IMR-90 (cell line): Measurements from ENCODE around the gene DUSP7. TPM values are rescaled to one million over a fixed set of nuclear protein-coding genes. Genes with fewer than 3 reads are reported as not detected.

ENCODE experiments used
- ATAC-seq: fragments of 200-7000 bp; cut with Tn5 transposase; 2 replicates; pipeline ENCODE4 v1.9.1; 2020; ENCODE audit warnings: low read depth, mild to moderate bottlenecking, moderate library complexity
- BruUV-seq: library from RNA; stranded (reverse); fragments of 400-500 nt; replicated peaks from 2 replicates; lab custom pipeline; 2021; lab: Mats Ljungman, UMichigan
- CTCF ChIA-PET: fragments of 300-600 bp; formaldehyde crosslinking; extraction: SDS; loops from one replicate; lab custom pipeline; 2021; ENCODE audit warnings: antibody characterized with exemption; lab: Yijun Ruan, JAX
- POLR2A ChIA-PET: fragments of 300-600 bp; sonication (Branson Sonifier 250); formaldehyde crosslinking; loops from one replicate; lab custom pipeline; 2022; ENCODE audit warnings: antibody characterized with exemption; ENCODE audit not compliant: unreplicated experiment; lab: Charles Lee
- DNase-seq: peaks from one replicate; pipeline ENCODE4 v3.0.0; 2013
- H2AFZ ChIP-seq: replicated peaks from 2 replicates; pipeline ENCODE3; 2013; ENCODE audit warnings: low read length, mild to moderate bottlenecking; ENCODE audit not compliant: poor library complexity
- H2AK5ac ChIP-seq: 2 replicates; pipeline ENCODE4 v1.6.1; 2013; ENCODE audit warnings: low read depth, low read length, inconsistent platforms
- H2AK9ac ChIP-seq: replicated peaks from 2 replicates; pipeline ENCODE3; 2013; ENCODE audit warnings: mild to moderate bottlenecking, low read depth, low read length, moderate library complexity; ENCODE audit not compliant: poor library complexity
- H2BK120ac ChIP-seq: 2 replicates; pipeline ENCODE4 v1.6.1; 2013; ENCODE audit warnings: low read depth, low read length, inconsistent platforms
- H2BK15ac ChIP-seq: 3 replicates; pipeline ENCODE4 v1.6.1; 2013; ENCODE audit warnings: low read depth, low read length, inconsistent platforms
- H2BK20ac ChIP-seq: 2 replicates; pipeline ENCODE4 v1.6.1; 2013; ENCODE audit warnings: low read depth, mild to moderate bottlenecking, inconsistent platforms, low read length, moderate library complexity
- H2BK5ac ChIP-seq: 2 replicates; pipeline ENCODE4 v1.6.1; 2013; ENCODE audit warnings: mild to moderate bottlenecking, low read depth, low read length, inconsistent platforms; ENCODE audit not compliant: poor library complexity, severe bottlenecking
- H3K14ac ChIP-seq: replicated peaks from 2 replicates; pipeline ENCODE4 v1.6.1; 2013; ENCODE audit warnings: low read depth, low read length, inconsistent platforms
- H3K18ac ChIP-seq: 2 replicates; pipeline ENCODE4 v1.6.1; 2013; ENCODE audit warnings: low read depth, low read length, control low read depth
- H3K23ac ChIP-seq: 2 replicates; pipeline ENCODE4 v1.6.1; 2013; ENCODE audit warnings: low read depth, low read length, inconsistent platforms
- H3K27ac ChIP-seq: 2 replicates; pipeline ENCODE4 v1.5.1; 2013; ENCODE audit warnings: mild to moderate bottlenecking, control low read depth, low read length; ENCODE audit not compliant: insufficient read depth
- H3K27me3 ChIP-seq: 2 replicates; pipeline ENCODE4 v1.6.1; 2013; ENCODE audit warnings: low read length; ENCODE audit not compliant: control insufficient read depth, insufficient read depth
- H3K36me3 ChIP-seq: 2 replicates; pipeline ENCODE4 v1.6.1; 2013; ENCODE audit warnings: low read length, mixed read lengths; ENCODE audit not compliant: control insufficient read depth, insufficient read depth
- H3K4ac ChIP-seq: 2 replicates; pipeline ENCODE4 v1.6.1; 2013; ENCODE audit warnings: low read depth, low read length, inconsistent platforms
- H3K4me1 ChIP-seq: 2 replicates; pipeline ENCODE4 v1.6.1; 2013; ENCODE audit warnings: low read length, mixed read lengths; ENCODE audit not compliant: control insufficient read depth, insufficient read depth
- H3K4me2 ChIP-seq: 2 replicates; pipeline ENCODE4 v1.6.1; 2013; ENCODE audit warnings: low read depth, mild to moderate bottlenecking, control low read depth, low read length, moderate library complexity
- H3K4me3 ChIP-seq: 2 replicates; pipeline ENCODE4 v1.5.1; 2013; ENCODE audit warnings: low read depth, mild to moderate bottlenecking, control low read depth, low read length, moderate library complexity; ENCODE audit not compliant: insufficient read depth
- H3K56ac ChIP-seq: 2 replicates; pipeline ENCODE4 v1.6.1; 2013; ENCODE audit warnings: low read length, inconsistent platforms; ENCODE audit not compliant: insufficient read depth; ENCODE audit errors: extremely low read depth
- H3K79me1 ChIP-seq, 2 experiments: 2 replicates each; pipeline ENCODE4 v1.6.1; 2013; ENCODE audit warnings: low read length in 2 of 2, inconsistent platforms in 1 of 2, low read depth in 1 of 2
- H3K9ac ChIP-seq: 2 replicates; pipeline ENCODE4 v1.6.1; 2013; ENCODE audit warnings: low read depth, low read length, control low read depth
- H3K9me1 ChIP-seq: 2 replicates; pipeline ENCODE4 v1.6.1; 2013; ENCODE audit warnings: low read length, inconsistent platforms; ENCODE audit not compliant: insufficient read depth
- H3K9me3 ChIP-seq: 2 replicates; pipeline ENCODE4 v1.6.1; 2013; ENCODE audit warnings: low read length; ENCODE audit not compliant: control insufficient read depth, insufficient read depth
- H4K20me1 ChIP-seq: 2 replicates; pipeline ENCODE4 v1.6.1; 2013; ENCODE audit warnings: low read length, inconsistent platforms; ENCODE audit not compliant: insufficient read depth
- H4K5ac ChIP-seq: 2 replicates; pipeline ENCODE4 v1.6.1; 2013; ENCODE audit warnings: mild to moderate bottlenecking, low read depth, low read length, control low read depth
- H4K8ac ChIP-seq, 2 experiments: 2 replicates each; pipeline ENCODE4 v1.6.1; 2013; ENCODE audit warnings: low read depth in 2 of 2, low read length in 2 of 2, control low read depth in 1 of 2, inconsistent platforms in 1 of 2
- H4K91ac ChIP-seq: 2 replicates; pipeline ENCODE4 v1.6.1; 2013; ENCODE audit warnings: low read depth, low read length, inconsistent platforms; ENCODE audit not compliant: insufficient read depth
- BHLHE40 ChIP-seq: fragments of 150-350 bp; IDR thresholded peaks from 2 replicates; pipeline ENCODE4 v1.6.1; 2016; ENCODE audit warnings: mild to moderate bottlenecking, low read depth, low read length
- CHD1 ChIP-seq: IDR thresholded peaks from 2 replicates; pipeline ENCODE4 v1.6.1; 2012; ENCODE audit warnings: low read depth, low read length, improper control_type of control experiment
- FOS ChIP-seq: fragments of 150-350 bp; IDR thresholded peaks from 2 replicates; pipeline ENCODE4 v1.6.1; 2016; ENCODE audit warnings: low read depth, low read length
- MAFK ChIP-seq: IDR thresholded peaks from 2 replicates; pipeline ENCODE4 v1.6.1; 2012; ENCODE audit warnings: low read depth, low read length, improper control_type of control experiment
- MAZ ChIP-seq: IDR thresholded peaks from 2 replicates; pipeline ENCODE4 v1.6.1; 2012; ENCODE audit warnings: low read depth, mild to moderate bottlenecking, low read length, improper control_type of control experiment, moderate library complexity, borderline replicate concordance
- MXI1 ChIP-seq: IDR thresholded peaks from 2 replicates; pipeline ENCODE4 v1.6.1; 2012; ENCODE audit warnings: low read depth, mild to moderate bottlenecking, low read length, moderate library complexity, borderline replicate concordance
- POLR2A ChIP-seq: IDR thresholded peaks from 2 replicates; pipeline ENCODE4 v1.6.1; 2012; ENCODE audit warnings: mild to moderate bottlenecking, low read depth, low read length
- RCOR1 ChIP-seq: IDR thresholded peaks from 2 replicates; pipeline ENCODE4 v1.6.1; 2012; ENCODE audit warnings: mild to moderate bottlenecking, low read length, improper control_type of control experiment; ENCODE audit not compliant: insufficient replicate concordance
- RFX5 ChIP-seq: IDR thresholded peaks from 2 replicates; pipeline ENCODE4 v1.8.0; 2012; ENCODE audit warnings: low read depth, mild to moderate bottlenecking, low read length, moderate library complexity
- WGBS, 2 experiments: methylation state at CpG; one replicate each; pipeline versions ENCODE4 v1.1.5 to v1.1.7; 2013; ENCODE audit warnings: missing lambda C conversion rate in 2 of 2; ENCODE audit not compliant: insufficient read length in 1 of 2; ENCODE audit errors: extremely low coverage in 2 of 2; 5-methylcytosine and 5-hydroxymethylcytosine counted together
- dilution Hi-C: fragments of 300-500 bp; cut with HindIII; formaldehyde crosslinking; loops from one replicate; pipeline ENCODE4 v1.14.3; 2018; ENCODE audit warnings: low sequenced_read_pairs; ENCODE audit not compliant: unreplicated experiment
- in situ Hi-C: fragments of 300-500 bp; cut with MboI; formaldehyde crosslinking; loops from 3 replicates; pipeline ENCODE4 v1.14.3; 2019; ENCODE audit warnings: low sequenced_read_pairs, inconsistent platforms, mixed read lengths
- intact Hi-C: fragments of 100-400 bp; cut with micrococcal nuclease; formaldehyde crosslinking; loops from 2 replicates; pipeline ENCODE4 v1.10.0; 2022
- polyA plus RNA-seq, 3 experiments: library from polyadenylated mRNA; depleted of rRNA; stranded (reverse); fragments of >200 nt; gene quantifications; 2 replicates each; pipeline ENCODE4 v1.2.3, GENCODE V29; 2012; ENCODE audit warnings: low replicate concordance in 1 of 3
- total RNA-seq: library from RNA; depleted of rRNA; stranded (reverse); fragments of >200 nt; gene quantifications from 2 replicates; pipeline ENCODE4 v1.2.3, GENCODE V29; 2012
- TF ChIP-seq, protein P1 (sequence below): fragments of 150-350 bp; IDR thresholded peaks from 2 replicates; pipeline ENCODE4 v1.6.1; 2017; ENCODE audit warnings: mild to moderate bottlenecking, antibody characterized with exemption, low read length, low read depth

The DUSP7 gene
- total and polyA plus RNA-seq, 2 of the 4 experiments (the other 2 are of a cell fraction): 9.3 to 24.0 TPM

DNA sequence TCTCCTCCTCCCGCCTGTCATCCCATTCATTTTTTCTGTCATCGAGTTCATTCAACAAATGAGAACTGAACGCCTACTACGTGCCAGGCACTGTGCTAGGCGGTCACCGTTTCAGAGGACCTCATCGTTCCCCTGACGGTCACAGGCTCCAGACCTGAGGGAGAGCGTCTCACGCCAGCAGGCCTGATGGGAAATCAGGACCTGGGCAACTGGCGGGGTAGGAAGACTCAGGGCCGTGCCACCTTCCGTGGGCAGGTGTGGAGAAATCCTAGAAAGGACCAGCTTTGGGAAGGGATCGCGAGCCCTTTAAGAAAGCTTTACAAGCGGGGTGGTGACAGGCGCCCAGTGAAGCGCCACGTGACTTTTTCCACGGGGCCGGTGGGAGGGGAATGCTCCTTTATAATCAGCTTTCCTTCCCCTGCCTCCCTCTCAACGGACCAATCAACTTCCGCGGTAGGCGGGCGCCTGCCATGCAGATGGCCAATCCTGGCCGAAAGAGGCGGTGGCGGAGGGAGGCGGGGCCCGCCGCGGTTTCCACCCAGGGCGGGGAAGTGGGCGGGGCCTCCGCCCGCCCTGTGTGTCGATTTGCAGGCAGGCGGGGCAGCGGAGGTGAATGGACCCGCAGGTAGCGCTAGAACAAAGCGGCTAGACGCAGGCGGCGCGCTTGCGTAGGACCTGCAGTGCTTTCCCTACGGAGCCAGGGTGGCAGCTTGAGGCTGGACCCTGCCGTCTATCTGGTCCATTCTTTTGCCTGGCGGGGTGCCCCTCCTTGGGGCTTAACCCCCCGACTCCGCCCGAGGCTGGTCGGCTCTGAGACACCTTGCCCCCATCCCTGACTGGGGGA, 819 bp upstream of the DUSP7 start:
- Histone ChIP-seq H2BK20ac (peak overlapping the region; percentile 80), H3K9me1 (peaks cover 8% of the 10 kb centered on the region; the same call in 1 of the 2 replicates), H3K9ac (peak overlapping the region; percentile 40), H2AFZ (peak overlapping the region; percentile 98), H3K14ac (peak overlapping the region; percentile 97), H3K27me3 (no peaks in the 10 kb centered on the region), H3K56ac (peak overlapping the region; percentile 63), H2AK9ac (peak overlapping the region; percentile 98), H3K79me1 (peaks cover 6 to 37% of the 10 kb centered on the region in 2 experiments; a peak in 3 of 4 replicates), H3K18ac (peak overlapping the region; percentile 6), H2BK120ac (peak overlapping the region; percentile 79), H2BK15ac (peak overlapping the region; percentile 64; the same call in 1 of the 3 replicates), H3K4me1 (peaks cover 19% of the 10 kb centered on the region), H2AK5ac (peak overlapping the region; percentile 97), H3K9me3 (no peaks in the 10 kb centered on the region), H3K4me3 (peak overlapping the region; percentile 51), H3K4me2 (peak overlapping the region; percentile 92), H4K5ac (peak overlapping the region; percentile 43), H2BK5ac (peak overlapping the region; percentile 77), H4K8ac (peak overlapping the region; percentile 64 to 95), H3K4ac (peak overlapping the region; percentile 96), H3K36me3 (peaks cover 9% of the 10 kb centered on the region), H3K23ac (peak overlapping the region; percentile 97), H4K91ac (peak overlapping the region; percentile 85), H3K27ac (peak overlapping the region; percentile 83), H4K20me1 (peaks cover 11% of the 10 kb centered on the region; the same call in 1 of the 2 replicates)
- ATAC-seq (peak; percentile 87), DNase-seq (peak; percentile 97)
- intact Hi-C loops (loop anchor here (1.0 to 5.0 kb wide), 4 partner anchors 34 to 115 kb away; partner anchors contain the start of gene PARP3), in situ Hi-C loops (no loop called here), dilution Hi-C loops (no loop called here)
- ChIA-PET POLR2A (interaction anchor here (0.6 to 1.0 kb wide), 3 partner anchors 61 to 721 kb away, joined by 3 to 4 read pairs (median 3); no protein-coding TSS in a partner anchor), CTCF (interaction anchor here (1.2 to 1.8 kb wide), 2 partner anchors 56 to 61 kb away, joined by 3 to 5 read pairs; no protein-coding TSS in a partner anchor)
- 1% methylated on average over 36 of the region's 55 CpGs; no CpG with 5 or more reads in 1 of the 2 experiments for WGBS, 2 experiments
- TF ChIP-seq BHLHE40 (peak; percentile 68), RCOR1 (peak; percentile 36), CHD1 (no peak), MAFK (no peak), POLR2A (peak; percentile 35; the same call in 1 of the 2 replicates), FOS (peak; percentile 55; the same call in 1 of the 2 replicates), MXI1 (peak; percentile 84; the same call in 1 of the 2 replicates), RFX5 (0 out of 2 replicates have a peak, but pooled peaks have one; percentile 19), MAZ (peak; percentile 75; the same call in 1 of the 2 replicates)
- TF ChIP-seq, protein P1, sequence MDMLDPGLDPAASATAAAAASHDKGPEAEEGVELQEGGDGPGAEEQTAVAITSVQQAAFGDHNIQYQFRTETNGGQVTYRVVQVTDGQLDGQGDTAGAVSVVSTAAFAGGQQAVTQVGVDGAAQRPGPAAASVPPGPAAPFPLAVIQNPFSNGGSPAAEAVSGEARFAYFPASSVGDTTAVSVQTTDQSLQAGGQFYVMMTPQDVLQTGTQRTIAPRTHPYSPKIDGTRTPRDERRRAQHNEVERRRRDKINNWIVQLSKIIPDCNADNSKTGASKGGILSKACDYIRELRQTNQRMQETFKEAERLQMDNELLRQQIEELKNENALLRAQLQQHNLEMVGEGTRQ: peak; percentile 98
- BruUV-seq: no TSS peak
